ENCODE data around the gene VSTM5.
"Not testable (repeated sequence)": the region's sequence is repeated elsewhere in the genome, so short reads cannot be mapped to it uniquely, and the experiment has no call there.

The VSTM5 gene

DNA sequence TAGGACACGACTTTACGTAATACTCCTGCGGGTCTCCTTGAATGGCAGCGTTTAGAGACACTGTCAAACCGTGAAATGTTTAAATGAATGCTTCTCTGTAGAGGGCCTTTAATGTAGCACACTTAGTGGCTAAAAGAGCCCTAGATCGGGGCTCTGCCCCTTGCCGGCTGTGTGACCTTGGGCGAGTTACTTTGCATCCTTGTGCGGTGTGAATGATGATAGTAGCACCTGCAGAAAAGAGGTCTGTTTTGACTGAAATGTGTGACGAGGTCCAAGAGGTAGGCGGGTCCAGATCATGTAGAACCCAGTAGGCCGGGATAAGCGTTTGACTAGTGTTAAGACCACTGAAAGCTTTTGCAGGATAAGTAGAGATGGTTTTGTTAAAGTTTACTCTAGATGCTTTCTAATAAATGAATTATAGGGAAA lies 65.5 kb downstream of the VSTM5 start:
- no peak for DNase-seq

DNA sequence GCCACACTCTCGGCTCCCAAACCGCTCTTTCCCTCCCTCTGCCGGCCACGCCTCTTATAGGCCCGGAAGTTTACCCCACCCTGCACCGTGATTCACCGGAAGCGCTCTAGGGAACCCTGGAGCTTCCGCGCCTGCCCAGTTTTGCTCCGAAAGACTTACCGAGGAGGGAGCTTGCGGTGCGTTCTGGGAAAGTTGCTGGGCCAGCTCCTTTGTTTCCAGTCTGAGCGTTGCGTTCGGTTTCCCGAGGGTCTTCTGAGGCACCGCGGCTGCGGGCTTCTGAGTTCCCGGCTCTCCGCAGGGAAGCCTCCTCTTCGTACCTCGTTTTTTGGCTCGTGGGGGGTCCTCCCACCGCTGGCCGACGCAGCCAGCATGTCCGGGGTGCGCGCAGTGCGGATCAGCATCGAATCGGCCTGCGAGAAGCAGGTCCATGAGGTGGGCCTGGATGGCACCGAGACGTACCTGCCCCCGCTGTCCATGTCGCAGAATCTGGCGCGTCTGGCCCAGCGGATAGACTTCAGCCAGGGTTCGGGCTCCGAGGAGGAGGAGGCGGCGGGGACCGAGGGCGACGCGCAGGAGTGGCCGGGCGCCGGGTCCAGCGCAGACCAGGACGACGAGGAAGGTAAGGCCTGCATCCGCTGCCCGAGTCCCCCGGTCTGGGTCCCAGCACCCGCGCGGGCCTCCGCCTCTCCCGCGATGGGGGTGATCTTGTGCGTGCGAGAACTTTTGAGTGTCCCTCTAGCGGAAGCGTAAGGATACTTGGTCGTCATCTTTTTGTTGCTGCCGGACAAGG lies 66.1 kb downstream of the VSTM5 start, which contains the start of gene MED17:
TSS of gene MED17 (plus strand) at position 138 of the 790 bp plus-strand sequence. CDS start at position 370, 232 bp downstream.
- DNase-seq: peak; percentile 71 to 88

- DNase-seq: peak in 1 of 2 donors; percentile 38
Measured at GRCh38 chr11:93783765-93784144, 66.7 kb downstream of the VSTM5 start.

- DNase-seq: no peak
Measured at GRCh38 chr11:93783362-93783761, 67.1 kb downstream of the VSTM5 start.

DNA sequence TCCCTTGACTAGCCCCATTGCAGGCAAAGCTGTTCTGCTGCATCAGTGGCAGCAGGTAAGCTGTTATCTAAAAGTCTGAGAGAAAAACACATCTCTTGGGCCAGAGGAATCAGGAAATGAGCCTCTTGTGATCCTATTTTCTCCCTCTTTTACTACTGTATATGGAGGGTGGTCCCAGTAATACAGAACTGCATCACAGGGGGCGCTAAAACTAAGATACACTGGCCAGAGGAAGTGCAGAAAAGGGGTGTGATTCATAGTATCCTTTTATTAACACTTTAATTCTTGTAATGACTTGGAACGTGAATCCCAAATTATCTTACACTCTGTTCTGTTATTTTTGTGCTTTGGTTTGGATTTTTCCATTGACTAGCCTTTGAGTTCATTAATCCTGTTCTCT lies 75.1 kb downstream of the VSTM5 start:
- DNase-seq: no peak

GRCh38 chr11:93774560-93774959 lies 75.9 kb downstream of the VSTM5 start:
- DNase-seq: not testable (repeated sequence)

DNA sequence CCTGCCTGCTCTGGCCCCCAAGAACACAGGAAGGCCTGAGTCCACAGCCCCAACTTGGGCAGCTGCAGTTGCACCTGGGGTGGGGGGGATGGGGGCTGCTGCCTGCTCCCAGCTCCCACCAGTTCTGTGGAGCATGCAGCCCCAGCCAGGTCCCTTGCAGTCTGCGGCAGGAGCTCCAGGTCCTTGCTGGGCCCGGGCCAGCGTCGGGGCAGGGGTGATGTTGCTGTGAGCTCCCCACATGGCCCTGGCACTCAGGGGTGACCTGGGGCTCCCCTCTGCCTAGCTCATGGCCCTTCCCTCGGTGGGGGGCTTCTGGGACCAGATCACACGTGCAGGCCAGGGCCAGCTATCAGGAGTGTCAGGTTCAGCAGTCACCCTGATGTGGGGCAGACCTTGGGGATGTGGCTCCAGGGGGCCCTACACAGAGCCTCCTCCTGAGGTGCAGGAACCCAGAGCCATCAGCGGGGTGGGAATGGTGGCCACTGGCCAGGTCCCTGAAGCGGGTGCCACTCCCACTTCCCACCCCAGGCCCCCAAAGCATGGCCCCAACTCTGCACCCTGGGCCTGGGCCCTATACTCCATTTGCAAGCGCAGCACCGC lies 76.7 kb downstream of the VSTM5 start:
- DNase-seq: no peak

DNA sequence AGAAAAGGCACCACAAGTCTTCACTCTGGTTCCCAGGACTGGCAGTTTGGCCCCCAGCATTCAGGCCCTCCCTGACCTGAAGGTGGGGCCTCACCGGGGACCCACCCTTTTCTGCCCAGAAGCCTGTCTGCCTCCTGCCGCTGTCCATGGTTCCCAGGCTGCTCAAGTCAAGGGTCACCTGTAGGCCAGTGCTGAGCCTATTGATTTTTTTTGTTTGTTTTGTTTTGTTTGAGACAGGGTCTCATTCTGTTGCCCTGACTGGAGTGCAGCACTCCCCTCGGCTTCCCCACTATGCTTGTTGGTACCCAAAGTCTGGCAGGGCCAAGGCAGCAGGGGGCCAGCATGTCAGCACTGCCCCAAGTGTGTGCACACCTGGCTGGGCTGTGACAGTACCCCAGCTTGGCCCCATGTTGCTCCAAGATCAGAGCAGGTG lies 77.4 kb downstream of the VSTM5 start:
- DNase-seq: no peak

DNA sequence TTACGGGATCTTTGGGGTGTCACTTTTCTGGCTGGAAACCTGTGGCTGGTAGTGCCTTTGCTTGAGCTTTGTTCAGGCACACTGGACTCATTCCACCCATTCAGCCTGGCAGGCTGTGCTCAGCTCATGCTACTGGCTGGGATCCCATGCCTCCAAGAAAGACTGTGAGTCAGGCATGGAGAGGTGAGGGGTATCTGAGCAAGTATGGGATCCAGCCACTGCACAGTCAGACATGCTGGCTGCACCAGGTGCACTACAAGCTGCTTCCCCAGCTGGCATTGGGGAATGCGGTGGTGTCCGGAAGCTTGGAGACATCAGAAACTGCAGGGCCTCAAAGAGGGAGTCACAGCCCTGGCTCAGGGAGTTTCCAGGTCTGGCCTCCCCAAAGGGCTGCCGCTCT lies 78.3 kb downstream of the VSTM5 start:
- DNase-seq: no peak

DNA sequence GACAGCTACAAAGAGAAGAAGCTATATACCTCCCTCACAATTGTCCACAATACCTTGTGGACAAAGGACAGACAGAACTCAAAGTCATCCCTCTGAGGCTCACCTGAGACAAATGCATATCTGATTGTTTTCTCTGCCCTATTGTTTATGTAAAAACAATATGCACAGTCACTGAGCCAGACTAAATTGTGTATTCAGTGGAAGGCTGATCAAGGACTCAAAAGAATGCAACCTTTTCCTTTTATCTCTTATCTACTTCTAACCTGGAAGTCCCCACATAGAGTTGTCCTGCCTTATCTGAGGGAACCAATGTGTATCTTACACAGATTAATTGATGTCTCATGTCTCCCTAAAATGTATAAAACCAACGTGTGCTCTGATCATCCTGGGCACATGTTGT lies 80.3 kb downstream of the VSTM5 start:
- no peak for DNase-seq

Data from bone marrow (tissue), 2 donors.